ENCODE results near the gene KCNQ1. TPM values are rescaled to one million over a fixed set of nuclear protein-coding genes. Genes with fewer than 3 reads are reported as not detected.

KCNQ1 gene
- polyA plus RNA-seq, 1 donor (not counting 4 experiments of a cell fraction or from before 2014, with no cell fraction given): not detected

- DNase-seq (ENCODE audit: low read depth, low spot score) (no peak), FAIRE-seq (no peak)
- Histone ChIP-seq H3K4me3 (ENCODE audit: control insufficient read depth in 2 of 3, extremely low read depth in 1 of 3, insufficient read depth in 2 of 3, low read depth in 1 of 3, low read length in 3 of 3) (no peak overlapping the region), H3K79me2 (ENCODE audit: control insufficient read depth, insufficient read depth, low read length) (no peaks in the 10 kb centered on the region), H3K9me1 (ENCODE audit: control insufficient read depth, extremely low read depth, insufficient read depth, low read length) (no peaks in the 10 kb centered on the region), H3K9me3 (ENCODE audit: control insufficient read depth, low read depth, low read length) (no peaks in the 10 kb centered on the region), H3K27ac (ENCODE audit: control insufficient read depth, insufficient read depth, low read length) (no peak overlapping the region), H2AFZ (ENCODE audit: control insufficient read depth, low read length) (no peak overlapping the region), H3K27me3 (ENCODE audit: control insufficient read depth, extremely low read depth, insufficient read depth, low read length) (no peaks in the 10 kb centered on the region), H3K4me1 (ENCODE audit: control insufficient read depth, extremely low read depth, insufficient read depth, low read length) (no peaks in the 10 kb centered on the region), H3K4me2 (ENCODE audit: control insufficient read depth, extremely low read depth, insufficient read depth, low read depth, low read length) (no peak overlapping the region), H3K9ac (ENCODE audit: control insufficient read depth, extremely low read depth, insufficient read depth, low read length) (no peak overlapping the region), H3K36me3 (ENCODE audit: control insufficient read depth in 2 of 2, extremely low read depth in 1 of 2, insufficient read depth in 2 of 2, low read length in 2 of 2) (no peaks in the 10 kb centered on the region), H4K20me1 (ENCODE audit: control insufficient read depth, extremely low read depth, insufficient read depth, low read length) (no peaks in the 10 kb centered on the region)
- dilution Hi-C loops (cut with MboI; ENCODE audit: extremely low pct_ligation_motif_present, low sequenced_read_pairs): no loop called here
- no peak for TF ChIP-seq EZH2 (IDR thresholded peaks at IDR 0.05; ENCODE audit: low read length)
- TF ChIP-seq, protein P1, sequence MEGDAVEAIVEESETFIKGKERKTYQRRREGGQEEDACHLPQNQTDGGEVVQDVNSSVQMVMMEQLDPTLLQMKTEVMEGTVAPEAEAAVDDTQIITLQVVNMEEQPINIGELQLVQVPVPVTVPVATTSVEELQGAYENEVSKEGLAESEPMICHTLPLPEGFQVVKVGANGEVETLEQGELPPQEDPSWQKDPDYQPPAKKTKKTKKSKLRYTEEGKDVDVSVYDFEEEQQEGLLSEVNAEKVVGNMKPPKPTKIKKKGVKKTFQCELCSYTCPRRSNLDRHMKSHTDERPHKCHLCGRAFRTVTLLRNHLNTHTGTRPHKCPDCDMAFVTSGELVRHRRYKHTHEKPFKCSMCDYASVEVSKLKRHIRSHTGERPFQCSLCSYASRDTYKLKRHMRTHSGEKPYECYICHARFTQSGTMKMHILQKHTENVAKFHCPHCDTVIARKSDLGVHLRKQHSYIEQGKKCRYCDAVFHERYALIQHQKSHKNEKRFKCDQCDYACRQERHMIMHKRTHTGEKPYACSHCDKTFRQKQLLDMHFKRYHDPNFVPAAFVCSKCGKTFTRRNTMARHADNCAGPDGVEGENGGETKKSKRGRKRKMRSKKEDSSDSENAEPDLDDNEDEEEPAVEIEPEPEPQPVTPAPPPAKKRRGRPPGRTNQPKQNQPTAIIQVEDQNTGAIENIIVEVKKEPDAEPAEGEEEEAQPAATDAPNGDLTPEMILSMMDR (optimal IDR thresholded peaks at IDR 0.05 in 1 of 3, IDR thresholded peaks at IDR 0.05 in 1 of 3, conservative IDR thresholded peaks at IDR 0.05 in 1 of 3; ENCODE audit: extremely low read depth in 1 of 3, insufficient read depth in 2 of 3, low read length in 3 of 3): no peak
Observed at GRCh38 chr11:2434008-2434407, 10.8 kb upstream of the KCNQ1 start.

GRCh38 chr11:2434506-2435255 is 10.1 kb upstream of the KCNQ1 start:
- Histone ChIP-seq H3K79me2 (ENCODE audit: control insufficient read depth, insufficient read depth, low read length) (no peaks in the 10 kb centered on the region), H4K20me1 (ENCODE audit: control insufficient read depth, extremely low read depth, insufficient read depth, low read length) (no peaks in the 10 kb centered on the region), H3K9me3 (ENCODE audit: control insufficient read depth, low read depth, low read length) (no peaks in the 10 kb centered on the region), H3K4me2 (ENCODE audit: control insufficient read depth, extremely low read depth, insufficient read depth, low read depth, low read length) (no peak overlapping the region), H3K27ac (ENCODE audit: control insufficient read depth, insufficient read depth, low read length) (no peak overlapping the region), H3K9me1 (ENCODE audit: control insufficient read depth, extremely low read depth, insufficient read depth, low read length) (no peaks in the 10 kb centered on the region), H3K4me1 (ENCODE audit: control insufficient read depth, extremely low read depth, insufficient read depth, low read length) (no peaks in the 10 kb centered on the region), H2AFZ (ENCODE audit: control insufficient read depth, low read length) (no peak overlapping the region), H3K4me3 (ENCODE audit: control insufficient read depth in 2 of 3, extremely low read depth in 1 of 3, insufficient read depth in 2 of 3, low read depth in 1 of 3, low read length in 3 of 3) (no peak overlapping the region), H3K36me3 (ENCODE audit: control insufficient read depth in 2 of 2, extremely low read depth in 1 of 2, insufficient read depth in 2 of 2, low read length in 2 of 2) (no peaks in the 10 kb centered on the region), H3K27me3 (ENCODE audit: control insufficient read depth, extremely low read depth, insufficient read depth, low read length) (no peaks in the 10 kb centered on the region), H3K9ac (ENCODE audit: control insufficient read depth, extremely low read depth, insufficient read depth, low read length) (no peak overlapping the region)
- FAIRE-seq (no peak), DNase-seq (ENCODE audit: low read depth, low spot score) (no peak)
- dilution Hi-C loops (cut with MboI; ENCODE audit: extremely low pct_ligation_motif_present, low sequenced_read_pairs): no loop called here
- TF ChIP-seq, protein P1 (optimal IDR thresholded peaks at IDR 0.05 in 1 of 3, IDR thresholded peaks at IDR 0.05 in 1 of 3, conservative IDR thresholded peaks at IDR 0.05 in 1 of 3; ENCODE audit: extremely low read depth in 1 of 3, insufficient read depth in 2 of 3, low read length in 3 of 3): no peak
- TF ChIP-seq EZH2 (IDR thresholded peaks at IDR 0.05; ENCODE audit: low read length): no peak

Measured in keratinocyte (primary cell).